ENCODE results near the gene DNTT.

DNTT gene

GRCh38 chr10:96319754-96320474 lies 15.7 kb downstream of the DNTT start (continued):
- TF ChIP-seq, protein P1, sequence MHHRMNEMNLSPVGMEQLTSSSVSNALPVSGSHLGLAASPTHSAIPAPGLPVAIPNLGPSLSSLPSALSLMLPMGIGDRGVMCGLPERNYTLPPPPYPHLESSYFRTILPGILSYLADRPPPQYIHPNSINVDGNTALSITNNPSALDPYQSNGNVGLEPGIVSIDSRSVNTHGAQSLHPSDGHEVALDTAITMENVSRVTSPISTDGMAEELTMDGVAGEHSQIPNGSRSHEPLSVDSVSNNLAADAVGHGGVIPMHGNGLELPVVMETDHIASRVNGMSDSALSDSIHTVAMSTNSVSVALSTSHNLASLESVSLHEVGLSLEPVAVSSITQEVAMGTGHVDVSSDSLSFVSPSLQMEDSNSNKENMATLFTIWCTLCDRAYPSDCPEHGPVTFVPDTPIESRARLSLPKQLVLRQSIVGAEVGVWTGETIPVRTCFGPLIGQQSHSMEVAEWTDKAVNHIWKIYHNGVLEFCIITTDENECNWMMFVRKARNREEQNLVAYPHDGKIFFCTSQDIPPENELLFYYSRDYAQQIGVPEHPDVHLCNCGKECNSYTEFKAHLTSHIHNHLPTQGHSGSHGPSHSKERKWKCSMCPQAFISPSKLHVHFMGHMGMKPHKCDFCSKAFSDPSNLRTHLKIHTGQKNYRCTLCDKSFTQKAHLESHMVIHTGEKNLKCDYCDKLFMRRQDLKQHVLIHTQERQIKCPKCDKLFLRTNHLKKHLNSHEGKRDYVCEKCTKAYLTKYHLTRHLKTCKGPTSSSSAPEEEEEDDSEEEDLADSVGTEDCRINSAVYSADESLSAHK (tag by site-specific recombination; IDR thresholded peaks at IDR 0.05) = no peak
- TF ChIP-seq ZSCAN4 (tag by site-specific recombination; IDR thresholded peaks at IDR 0.05) = no peak
- no peak for TF ChIP-seq SALL2 (tag by site-specific recombination; IDR thresholded peaks at IDR 0.05; ENCODE audit: borderline replicate concordance)
- no peak for TF ChIP-seq ZNF514 (tag by site-specific recombination; IDR thresholded peaks at IDR 0.05)
- no peak for TF ChIP-seq ZBTB17 (tag by site-specific recombination; IDR thresholded peaks at IDR 0.05)
- TF ChIP-seq, protein P2, sequence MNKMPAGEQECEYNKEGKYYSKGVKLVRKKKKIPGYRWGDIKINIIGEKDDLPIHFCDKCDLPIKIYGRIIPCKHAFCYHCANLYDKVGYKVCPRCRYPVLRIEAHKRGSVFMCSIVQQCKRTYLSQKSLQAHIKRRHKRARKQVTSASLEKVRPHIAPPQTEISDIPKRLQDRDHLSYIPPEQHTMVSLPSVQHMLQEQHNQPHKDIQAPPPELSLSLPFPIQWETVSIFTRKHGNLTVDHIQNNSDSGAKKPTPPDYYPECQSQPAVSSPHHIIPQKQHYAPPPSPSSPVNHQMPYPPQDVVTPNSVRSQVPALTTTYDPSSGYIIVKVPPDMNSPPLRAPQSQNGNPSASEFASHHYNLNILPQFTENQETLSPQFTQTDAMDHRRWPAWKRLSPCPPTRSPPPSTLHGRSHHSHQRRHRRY (tag by site-specific recombination; IDR thresholded peaks at IDR 0.05) = no peak

GRCh38 chr10:96321822-96322221 lies 17.6 kb downstream of the DNTT start:
- H3K27ac ChIP-seq (ENCODE audit: extremely low read depth, low read depth, low read length) = no peak overlapping the region
- H3K36me3 ChIP-seq (ENCODE audit: control insufficient read depth in 2 of 2, insufficient read depth in 1 of 2, low read length in 2 of 2) = no peaks in the 10 kb centered on the region
- CTCF ChIA-PET = interaction anchor here (0.7 to 3.2 kb wide), 7 partner anchors 12 to 304 kb away, joined by 3 to 27 read pairs (median 4); no protein-coding TSS in a partner anchor
- no peaks in the 10 kb centered on the region for H3K9me3 ChIP-seq (ENCODE audit: control insufficient read depth, insufficient read depth, low read depth, low read length)
- H3K4me1 ChIP-seq (ENCODE audit: control insufficient read depth, insufficient read depth, low read length) = no peaks in the 10 kb centered on the region
- POLR2A ChIA-PET = no interaction called here
- H3K4me3 ChIP-seq (ENCODE audit: low read depth, low read length) = no peak overlapping the region
- TF ChIP-seq ZNF843 (tag by site-specific recombination; IDR thresholded peaks at IDR 0.05) (no peak), ZNF639 (tag by site-specific recombination; IDR thresholded peaks at IDR 0.05) (no peak), ZNF2 (tag by site-specific recombination; IDR thresholded peaks at IDR 0.05) (no peak), ZNF558 (tag by site-specific recombination; IDR thresholded peaks at IDR 0.05) (no peak), ZNF76 (tag by site-specific recombination; IDR thresholded peaks at IDR 0.05; ENCODE audit: borderline replicate concordance, low read depth) (no peak), ZNF274 (IDR thresholded peaks at IDR 0.05; ENCODE audit: low read length) (no peak), ZNF274 (tag by site-specific recombination; IDR thresholded peaks at IDR 0.05; ENCODE audit: borderline replicate concordance) (no peak), ZNF501 (tag by site-specific recombination; IDR thresholded peaks at IDR 0.05) (no peak), KLF1 (tag by site-specific recombination; IDR thresholded peaks at IDR 0.05) (no peak), ZNF155 (tag by site-specific recombination; IDR thresholded peaks at IDR 0.05) (no peak), CTCF (tag by site-specific recombination; IDR thresholded peaks at IDR 0.05) (no peak), SCRT2 (tag by site-specific recombination; IDR thresholded peaks at IDR 0.05) (no peak), BCL11B (tag by site-specific recombination; IDR thresholded peaks at IDR 0.05; ENCODE audit: low read depth) (no peak), ZBTB7A (tag by site-specific recombination; IDR thresholded peaks at IDR 0.05; ENCODE audit: low read depth) (no peak), ZNF16 (tag by site-specific recombination; IDR thresholded peaks at IDR 0.05; ENCODE audit: low read depth) (no peak), ZNF670 (tag by site-specific recombination; IDR thresholded peaks at IDR 0.05; ENCODE audit: low read depth) (no peak)
- TF ChIP-seq, protein P3, sequence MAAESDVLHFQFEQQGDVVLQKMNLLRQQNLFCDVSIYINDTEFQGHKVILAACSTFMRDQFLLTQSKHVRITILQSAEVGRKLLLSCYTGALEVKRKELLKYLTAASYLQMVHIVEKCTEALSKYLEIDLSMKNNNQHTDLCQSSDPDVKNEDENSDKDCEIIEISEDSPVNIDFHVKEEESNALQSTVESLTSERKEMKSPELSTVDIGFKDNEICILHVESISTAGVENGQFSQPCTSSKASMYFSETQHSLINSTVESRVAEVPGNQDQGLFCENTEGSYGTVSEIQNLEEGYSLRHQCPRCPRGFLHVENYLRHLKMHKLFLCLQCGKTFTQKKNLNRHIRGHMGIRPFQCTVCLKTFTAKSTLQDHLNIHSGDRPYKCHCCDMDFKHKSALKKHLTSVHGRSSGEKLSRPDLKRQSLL (tag by site-specific recombination; IDR thresholded peaks at IDR 0.05) = no peak
- TF ChIP-seq, protein P4, sequence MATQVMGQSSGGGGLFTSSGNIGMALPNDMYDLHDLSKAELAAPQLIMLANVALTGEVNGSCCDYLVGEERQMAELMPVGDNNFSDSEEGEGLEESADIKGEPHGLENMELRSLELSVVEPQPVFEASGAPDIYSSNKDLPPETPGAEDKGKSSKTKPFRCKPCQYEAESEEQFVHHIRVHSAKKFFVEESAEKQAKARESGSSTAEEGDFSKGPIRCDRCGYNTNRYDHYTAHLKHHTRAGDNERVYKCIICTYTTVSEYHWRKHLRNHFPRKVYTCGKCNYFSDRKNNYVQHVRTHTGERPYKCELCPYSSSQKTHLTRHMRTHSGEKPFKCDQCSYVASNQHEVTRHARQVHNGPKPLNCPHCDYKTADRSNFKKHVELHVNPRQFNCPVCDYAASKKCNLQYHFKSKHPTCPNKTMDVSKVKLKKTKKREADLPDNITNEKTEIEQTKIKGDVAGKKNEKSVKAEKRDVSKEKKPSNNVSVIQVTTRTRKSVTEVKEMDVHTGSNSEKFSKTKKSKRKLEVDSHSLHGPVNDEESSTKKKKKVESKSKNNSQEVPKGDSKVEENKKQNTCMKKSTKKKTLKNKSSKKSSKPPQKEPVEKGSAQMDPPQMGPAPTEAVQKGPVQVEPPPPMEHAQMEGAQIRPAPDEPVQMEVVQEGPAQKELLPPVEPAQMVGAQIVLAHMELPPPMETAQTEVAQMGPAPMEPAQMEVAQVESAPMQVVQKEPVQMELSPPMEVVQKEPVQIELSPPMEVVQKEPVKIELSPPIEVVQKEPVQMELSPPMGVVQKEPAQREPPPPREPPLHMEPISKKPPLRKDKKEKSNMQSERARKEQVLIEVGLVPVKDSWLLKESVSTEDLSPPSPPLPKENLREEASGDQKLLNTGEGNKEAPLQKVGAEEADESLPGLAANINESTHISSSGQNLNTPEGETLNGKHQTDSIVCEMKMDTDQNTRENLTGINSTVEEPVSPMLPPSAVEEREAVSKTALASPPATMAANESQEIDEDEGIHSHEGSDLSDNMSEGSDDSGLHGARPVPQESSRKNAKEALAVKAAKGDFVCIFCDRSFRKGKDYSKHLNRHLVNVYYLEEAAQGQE (tag by site-specific recombination; IDR thresholded peaks at IDR 0.05) = no peak

Data from HEK293 (cell line).